Activated B cell treated with CpG ODN at 0.5 μM for 24 hours (primary cell): ENCODE results near the gene GPR108. TPM values are rescaled to one million over a fixed set of nuclear protein-coding genes. Genes with fewer than 3 reads are reported as not detected.

ENCODE experiments used
- ATAC-seq: fragments of 200-7000 bp; cut with Tn5 transposase; one replicate; pipeline ENCODE4 v1.10.0; 2021; ENCODE audit warnings: low read depth, mild to moderate bottlenecking, moderate library complexity
- CTCF ChIA-PET: fragments of 350-600 bp; sonication (Branson Sonifier 250); formaldehyde crosslinking; loops from one replicate; lab custom pipeline; 2021; ENCODE audit warnings: antibody characterized with exemption; lab: Charles Lee
- POLR2A ChIA-PET: fragments of 350-600 bp; sonication (Branson Sonifier 250); formaldehyde crosslinking; loops from one replicate; lab custom pipeline; 2021; ENCODE audit warnings: antibody characterized with exemption; lab: Charles Lee
- DNase-seq: peaks from one replicate; pipeline ENCODE4 v3.0.0; 2022
- H3K27ac Mint-ChIP-seq: one replicate; pipeline ENCODE4 v1.8.0; 2020; ENCODE audit warnings: mixed read lengths
- H3K27me3 Mint-ChIP-seq: one replicate; pipeline ENCODE4 v1.8.0; 2021; ENCODE audit warnings: mixed read lengths
- H3K36me3 Mint-ChIP-seq: one replicate; pipeline ENCODE4 v1.8.0; 2021; ENCODE audit warnings: low read depth, mixed read lengths
- H3K4me1 Mint-ChIP-seq: one replicate; pipeline ENCODE4 v1.8.0; 2021; ENCODE audit warnings: mixed read lengths
- H3K4me3 Mint-ChIP-seq: one replicate; pipeline ENCODE4 v1.8.0; 2020; ENCODE audit warnings: mild to moderate bottlenecking, mixed read lengths
- H3K9me3 Mint-ChIP-seq: one replicate; pipeline ENCODE4 v1.8.0; 2020; ENCODE audit warnings: mixed read lengths
- CTCF ChIP-seq: fragments of 200-600 bp; IDR thresholded peaks from one replicate; pipeline ENCODE4 v1.8.0; 2022; ENCODE audit warnings: antibody characterized with exemption, mild to moderate bottlenecking
- intact Hi-C: fragments of 100-400 bp; cut with micrococcal nuclease; formaldehyde crosslinking; loops from one replicate; pipeline ENCODE4 v1.15.1; 2024
- total RNA-seq: library from RNA; stranded (reverse); gene quantifications from 2 replicates; pipeline ENCODE4 v1.2.3, GENCODE V29; 2022

Gene GPR108
- total RNA-seq, 1 donor from 2014 or later = 55.6 TPM

- intact Hi-C loops = no loop called here
- TF ChIP-seq CTCF = no peak
- Mint-ChIP-seq H3K4me1 (peaks cover 39% of the 10 kb centered on the region), H3K9me3 (no peaks in the 10 kb centered on the region), H3K36me3 (no peaks in the 10 kb centered on the region), H3K4me3 (no peak overlapping the region), H3K27me3 (no peaks in the 10 kb centered on the region), H3K27ac (no peak overlapping the region)
- ATAC-seq (no peak), DNase-seq (no peak)
- CTCF ChIA-PET = no interaction called here
- POLR2A ChIA-PET = no interaction called here
Measured at GRCh38 chr19:6719540-6719861, 17.9 kb downstream of the GPR108 start.

- intact Hi-C loops = no loop called here
- TF ChIP-seq CTCF = no peak
- no peak for DNase-seq
- ChIA-PET CTCF (no interaction called here), POLR2A (no interaction called here)
- ATAC-seq = peak; percentile 42
- Mint-ChIP-seq H3K36me3 (no peaks in the 10 kb centered on the region), H3K27ac (no peak overlapping the region), H3K4me3 (no peak overlapping the region), H3K27me3 (peaks cover 1% of the 10 kb centered on the region), H3K9me3 (no peaks in the 10 kb centered on the region), H3K4me1 (peaks cover 33% of the 10 kb centered on the region)
Measured at GRCh38 chr19:6718741-6719539, 18.4 kb downstream of the GPR108 start.

DNA sequence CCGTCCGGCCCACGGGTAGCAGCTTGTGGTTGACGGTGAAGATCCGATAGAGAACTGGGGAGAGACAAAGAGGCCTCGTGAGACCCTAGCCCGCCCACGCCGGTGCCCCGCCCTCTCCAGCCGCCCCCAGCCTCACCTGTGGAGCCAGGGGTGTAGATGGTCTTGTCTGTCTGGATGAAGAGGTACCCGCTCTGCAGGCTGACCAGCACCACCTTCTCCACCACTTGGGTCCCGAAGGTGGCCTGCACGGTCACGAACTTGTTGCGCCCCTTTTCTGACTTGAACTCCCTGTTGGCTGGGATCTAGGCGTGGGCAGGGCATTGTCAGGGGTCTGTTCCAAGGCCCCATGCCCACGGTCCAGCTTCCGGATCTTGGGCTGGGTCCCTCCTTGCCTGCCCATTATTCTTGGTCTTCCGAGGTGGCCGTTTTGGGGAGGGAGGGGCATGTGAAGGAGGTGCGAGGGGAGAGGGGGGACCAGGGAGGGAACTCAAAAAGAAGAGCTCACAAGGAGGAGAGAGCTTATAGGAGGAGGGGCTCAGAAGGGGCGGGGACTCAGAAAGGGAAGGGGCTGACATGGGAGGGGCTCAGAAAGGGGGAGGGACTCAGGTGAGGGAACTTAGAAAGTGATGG, 19.2 kb downstream of the GPR108 start:
- Mint-ChIP-seq H3K27me3 (peaks cover 1% of the 10 kb centered on the region), H3K4me1 (peaks cover 26% of the 10 kb centered on the region), H3K36me3 (no peaks in the 10 kb centered on the region), H3K27ac (no peak overlapping the region), H3K4me3 (no peak overlapping the region), H3K9me3 (no peaks in the 10 kb centered on the region)
- intact Hi-C loops = no loop called here
- no peak for TF ChIP-seq CTCF
- no peak for DNase-seq
- ChIA-PET POLR2A (no interaction called here), CTCF (no interaction called here)
- ATAC-seq = no peak

DNA sequence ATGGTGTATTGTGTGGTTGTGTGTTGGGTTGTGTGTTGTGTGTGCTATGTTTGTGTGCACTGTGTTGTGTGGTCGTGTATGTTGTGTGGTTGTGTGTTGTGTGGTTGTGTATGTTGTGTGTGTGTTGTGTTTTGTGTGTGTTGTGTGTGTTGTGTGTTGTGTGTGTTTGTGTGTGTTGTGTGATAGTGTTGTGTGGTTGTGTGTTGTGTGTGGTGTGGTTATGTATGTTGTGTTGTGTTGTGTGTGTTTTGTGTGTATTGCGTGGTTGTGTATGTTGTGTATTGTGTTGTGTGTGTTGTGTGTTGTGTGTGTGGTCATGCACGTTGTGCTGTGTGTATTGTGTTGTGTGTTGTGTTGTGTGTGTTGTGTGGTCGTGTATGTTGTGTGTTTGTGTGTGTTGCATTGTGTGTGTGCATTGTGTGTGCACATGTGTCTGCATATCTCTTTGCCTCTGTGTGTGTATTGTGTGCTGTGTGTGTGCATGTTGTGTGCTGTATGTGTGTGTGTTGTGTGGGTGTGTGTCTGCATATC, 19.9 kb downstream of the GPR108 start:
- no peak for TF ChIP-seq CTCF
- intact Hi-C loops = no loop called here
- H3K9me3 Mint-ChIP-seq = no peaks in the 10 kb centered on the region
- H3K4me3 Mint-ChIP-seq = no peak overlapping the region
- POLR2A ChIA-PET = no interaction called here
- peaks cover 20% of the 10 kb centered on the region for H3K4me1 Mint-ChIP-seq
- H3K36me3 Mint-ChIP-seq = no peaks in the 10 kb centered on the region
- DNase-seq (no peak), ATAC-seq (no peak)
- CTCF ChIA-PET = no interaction called here
- peaks cover 1% of the 10 kb centered on the region for H3K27me3 Mint-ChIP-seq
- no peak overlapping the region for H3K27ac Mint-ChIP-seq

DNA sequence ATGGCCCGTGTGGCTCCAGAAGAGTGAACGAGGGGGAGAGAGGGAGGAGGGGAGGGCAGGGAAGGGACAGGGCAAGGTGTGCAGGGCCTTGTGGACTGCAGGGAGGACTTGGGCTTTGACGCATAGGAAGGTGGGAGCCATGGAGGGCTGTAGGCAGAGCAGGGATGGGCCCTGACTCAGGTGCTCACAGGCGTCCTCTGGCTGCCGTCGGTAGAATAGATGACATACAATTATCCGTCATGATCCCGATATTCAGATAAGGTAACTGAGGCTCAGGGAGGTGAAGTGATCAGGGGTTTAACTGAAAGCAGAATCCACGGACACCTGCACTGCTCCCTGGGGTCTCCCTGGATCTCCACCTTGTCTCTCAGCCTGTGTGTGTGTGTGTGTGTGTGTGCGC, 20.3 kb downstream of the GPR108 start:
- no peak for TF ChIP-seq CTCF
- ATAC-seq (no peak), DNase-seq (no peak)
- intact Hi-C loops = no loop called here
- Mint-ChIP-seq H3K4me3 (no peak overlapping the region), H3K4me1 (peaks cover 16% of the 10 kb centered on the region), H3K27ac (no peak overlapping the region), H3K27me3 (peaks cover 1% of the 10 kb centered on the region), H3K36me3 (no peaks in the 10 kb centered on the region), H3K9me3 (no peaks in the 10 kb centered on the region)
- ChIA-PET POLR2A (no interaction called here), CTCF (no interaction called here)
